NCI-H82 treated with DMSO at 0.1 percent for 48 hours (cell line): ENCODE results near the gene CEACAM20.
A peak's percentile ranks its signal among the peaks of the same experiment; 100 is the strongest.
"Not testable (repeated sequence)": the region's sequence is repeated elsewhere in the genome, so short reads cannot be mapped to it uniquely, and the experiment has no call there.

Experiments used
- DNase-seq: peaks from one replicate; lab custom pipeline; 2025; ENCODE audit not compliant: unreplicated experiment; lab: John Stamatoyannopoulos, UW

Gene CEACAM20

GRCh38 chr19:44549507-44549906, 20.0 kb upstream of the CEACAM20 start:
- DNase-seq: no peak

GRCh38 chr19:44548736-44549135, 19.3 kb upstream of the CEACAM20 start:
- no peak for DNase-seq

- no peak for DNase-seq
These were observed 14.6 kb upstream of the CEACAM20 start for GRCh38 chr19:44544031-44544430.

GRCh38 chr19:44542671-44543070, 13.2 kb upstream of the CEACAM20 start:
- DNase-seq: no peak

- DNase-seq: no peak
These were observed 11.3 kb upstream of the CEACAM20 start for GRCh38 chr19:44540736-44541135.

- no peak for DNase-seq
These were observed 10.5 kb upstream of the CEACAM20 start for GRCh38 chr19:44539991-44540390.

GRCh38 chr19:44539236-44539826, 9.9 kb upstream of the CEACAM20 start:
- no peak for DNase-seq

- DNase-seq: not testable (repeated sequence)
These were observed 5.9 kb upstream of the CEACAM20 start for GRCh38 chr19:44535361-44535760.

GRCh38 chr19:44532819-44533218, 3.3 kb upstream of the CEACAM20 start:
- no peak for DNase-seq

- no peak for DNase-seq
These were observed 1.3 kb upstream of the CEACAM20 start for GRCh38 chr19:44530777-44531176.

GRCh38 chr19:44527554-44527953, 1.9 kb downstream of the CEACAM20 start:
- DNase-seq: no peak

GRCh38 chr19:44525721-44526430, 3.6 kb downstream of the CEACAM20 start:
- no peak for DNase-seq

- DNase-seq: no peak
These were observed 8.1 kb downstream of the CEACAM20 start for GRCh38 chr19:44521370-44521769.

- no peak for DNase-seq
These were observed 12.3 kb downstream of the CEACAM20 start for GRCh38 chr19:44517146-44517545.

- no peak for DNase-seq
These were observed 13.6 kb downstream of the CEACAM20 start for GRCh38 chr19:44515907-44516306.

GRCh38 chr19:44515031-44515430, 14.4 kb downstream of the CEACAM20 start:
- DNase-seq: no peak

- no peak for DNase-seq
These were observed 16.9 kb downstream of the CEACAM20 start for GRCh38 chr19:44512326-44513298.

- DNase-seq: no peak
These were observed 20.0 kb downstream of the CEACAM20 start for GRCh38 chr19:44509478-44509877.

GRCh38 chr19:44499962-44500949, 29.2 kb downstream of the CEACAM20 start, which contains the start of gene ZNF180:
TSS of gene ZNF180 (minus strand) at chr19:44500522. CDS start at chr19:44497334, 3,188 bp downstream.
- peak; percentile 88 for DNase-seq

- no peak for DNase-seq
These were observed 29.9 kb downstream of the CEACAM20 start for GRCh38 chr19:44499559-44499958.
